GM19467 (cell line): ENCODE results near the gene CNTN5.
A peak's percentile ranks its signal among the peaks of the same experiment; 100 is the strongest.

Source experiments
- ATAC-seq: cut with Tn5 transposase; IDR thresholded peaks from one replicate; pipeline ENCODE4 v1.9.1; 2021; ENCODE audit warnings: mild to moderate bottlenecking, moderate library complexity; ENCODE audit not compliant: unreplicated experiment

CNTN5 gene

DNA sequence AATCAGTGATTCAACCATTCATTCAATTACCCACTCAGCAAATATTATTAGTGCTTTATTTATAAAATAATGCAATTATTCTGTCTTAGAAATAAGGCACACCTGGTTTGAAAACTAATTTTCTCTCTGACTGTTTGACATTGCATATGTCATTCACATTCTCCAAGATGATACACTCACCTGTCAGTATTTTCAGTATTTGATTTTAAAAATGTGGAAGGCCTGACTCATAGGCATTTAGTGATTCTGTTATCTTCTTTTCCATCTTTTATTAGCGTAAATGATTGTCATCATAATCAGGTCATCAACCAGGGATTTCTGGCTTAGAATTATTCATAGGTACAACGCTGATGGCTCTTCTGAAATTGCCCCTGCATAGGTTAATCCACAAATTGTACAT is 480.9 kb downstream of the CNTN5 start:
- no peak for ATAC-seq

DNA sequence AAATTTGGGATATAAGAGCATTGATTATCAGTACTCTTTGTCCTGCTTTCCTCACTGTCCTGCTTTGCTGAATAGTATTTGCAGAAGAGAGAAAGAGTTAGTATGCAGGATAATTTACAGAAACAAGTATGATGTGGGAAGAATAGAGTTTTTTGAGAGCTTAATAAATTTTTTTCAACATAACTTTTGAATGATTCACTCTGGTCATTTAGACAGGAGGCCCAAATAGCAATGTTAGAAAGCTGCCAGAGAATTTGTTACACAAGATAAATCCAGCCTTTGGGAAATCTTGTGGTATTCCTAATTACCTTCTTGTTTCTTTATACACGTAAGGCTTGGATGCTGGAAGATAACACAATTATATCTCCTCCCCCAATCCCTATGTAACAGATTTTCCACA is 484.6 kb downstream of the CNTN5 start:
- no peak for ATAC-seq

DNA sequence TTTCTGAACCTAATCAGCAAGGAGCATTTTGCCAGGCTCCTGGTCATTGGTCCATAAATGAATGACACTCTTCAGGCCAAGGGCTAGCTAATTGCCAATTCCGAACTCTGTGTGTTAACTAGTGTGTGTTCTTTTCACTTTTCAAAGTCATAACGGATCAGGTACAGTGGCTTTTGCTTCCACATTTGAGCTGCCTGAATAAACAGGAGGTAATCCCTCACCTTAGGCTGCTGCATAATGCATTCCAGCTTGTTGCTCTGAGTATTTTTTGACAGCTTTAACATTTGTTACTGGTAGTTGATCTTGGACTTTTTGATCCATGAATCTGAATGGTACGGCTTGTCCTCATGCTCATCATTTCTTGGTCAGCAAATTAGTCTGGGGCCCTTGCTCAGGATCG is 485.1 kb downstream of the CNTN5 start:
- no peak for ATAC-seq

DNA sequence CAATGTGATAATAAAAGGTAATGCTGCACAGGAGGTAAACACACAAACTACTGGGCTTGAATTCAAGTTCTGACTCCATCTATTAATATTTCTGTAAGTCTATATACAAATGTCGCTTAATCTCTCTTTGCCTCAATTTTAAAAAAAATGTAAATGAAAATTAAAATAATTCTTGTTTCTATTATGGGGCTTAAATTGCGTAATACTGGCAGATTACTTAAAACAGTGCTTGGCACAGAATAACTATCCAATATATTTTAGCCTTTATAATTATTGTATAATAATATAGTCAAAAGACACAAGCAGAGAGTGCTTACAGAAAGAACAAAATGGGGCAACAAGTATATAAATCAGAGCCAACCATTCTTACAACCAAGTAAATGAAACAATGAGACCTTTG is 489.1 kb downstream of the CNTN5 start:
- ATAC-seq: no peak

DNA sequence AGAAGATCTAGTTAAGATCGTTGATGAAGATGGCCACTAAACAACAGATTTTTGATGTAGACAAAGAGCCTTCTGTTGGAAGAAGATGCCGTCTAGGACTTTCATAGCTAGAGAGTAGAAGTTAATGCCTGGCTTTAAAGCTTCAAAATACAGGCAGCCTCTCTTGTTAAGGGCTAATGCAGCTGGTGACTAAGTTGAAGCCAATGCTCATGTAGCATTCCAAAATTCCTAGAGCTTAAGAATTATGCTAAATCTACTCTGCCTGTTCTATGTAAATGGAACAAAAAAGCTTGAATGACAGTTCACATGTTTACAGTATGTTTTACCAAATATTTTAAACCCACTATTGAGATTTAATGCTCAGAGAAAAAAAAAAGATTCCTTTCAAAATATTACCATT is 492.6 kb downstream of the CNTN5 start:
- no peak for ATAC-seq

DNA sequence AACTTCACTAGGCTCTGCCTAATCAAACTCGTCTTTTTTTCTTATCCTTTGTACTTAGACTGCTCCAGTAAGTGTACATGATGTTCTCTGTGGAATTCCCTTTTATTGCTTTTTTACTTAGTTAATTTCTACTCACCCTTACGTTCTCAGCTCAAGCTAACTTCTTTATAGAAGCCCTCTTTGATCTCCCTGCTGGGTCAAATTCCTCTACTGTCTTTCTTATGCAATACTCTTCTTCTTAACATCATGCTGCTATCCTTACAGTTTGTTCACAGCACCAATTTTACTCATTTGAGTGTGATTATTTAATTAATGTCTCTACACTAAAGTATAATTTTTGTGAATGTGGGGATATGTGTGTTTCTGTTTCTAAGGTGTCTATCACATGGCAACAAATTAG is 498.3 kb downstream of the CNTN5 start:
- no peak for ATAC-seq

- no peak for ATAC-seq
These were observed 501.9 kb downstream of the CNTN5 start for GRCh38 chr11:99522467-99523173.

- ATAC-seq: no peak
These were observed 510.7 kb downstream of the CNTN5 start for GRCh38 chr11:99531468-99531867.

DNA sequence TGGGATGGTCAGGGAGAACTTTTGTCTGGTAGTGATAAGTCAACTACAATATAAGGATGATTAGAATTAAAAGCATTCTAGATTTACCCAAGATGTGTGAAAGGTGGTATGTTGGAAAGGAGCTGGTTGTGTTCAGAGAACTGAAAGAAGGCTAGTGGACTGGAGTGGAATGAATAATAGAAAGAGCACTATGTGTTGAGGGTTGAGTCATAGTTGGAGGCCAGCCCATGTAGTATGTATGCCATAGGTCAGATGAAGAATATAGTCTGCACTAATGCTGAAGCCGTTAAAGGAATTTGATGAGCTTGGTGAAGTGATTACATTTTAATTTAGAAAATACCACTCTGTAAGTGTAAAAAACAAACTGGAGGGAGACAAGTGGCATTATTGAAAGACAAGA is 514.1 kb downstream of the CNTN5 start:
- peak; percentile 60 for ATAC-seq

- peak; percentile 68 for ATAC-seq
These were observed 514.7 kb downstream of the CNTN5 start for GRCh38 chr11:99535406-99535805.

DNA sequence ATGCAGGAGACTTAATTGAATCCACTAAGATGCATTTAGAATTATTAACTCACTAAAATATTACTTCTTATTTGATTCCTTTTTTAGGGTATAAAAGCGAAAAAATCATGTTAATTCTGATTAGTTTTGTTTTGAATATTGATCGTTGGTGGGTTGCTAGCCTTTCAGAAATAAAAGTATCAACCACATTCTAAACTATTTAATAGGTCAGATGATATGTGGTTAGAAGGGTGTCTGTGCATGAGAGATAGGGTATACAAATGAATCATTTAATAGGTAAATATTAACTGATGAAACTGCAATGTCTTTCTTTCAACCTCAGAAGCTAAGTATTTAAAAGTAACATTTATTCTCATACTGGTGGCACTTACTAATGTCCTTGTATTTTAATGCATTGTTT is 515.1 kb downstream of the CNTN5 start:
- peak; percentile 82 for ATAC-seq

GRCh38 chr11:99537681-99538080 is 516.9 kb downstream of the CNTN5 start:
- no peak for ATAC-seq

DNA sequence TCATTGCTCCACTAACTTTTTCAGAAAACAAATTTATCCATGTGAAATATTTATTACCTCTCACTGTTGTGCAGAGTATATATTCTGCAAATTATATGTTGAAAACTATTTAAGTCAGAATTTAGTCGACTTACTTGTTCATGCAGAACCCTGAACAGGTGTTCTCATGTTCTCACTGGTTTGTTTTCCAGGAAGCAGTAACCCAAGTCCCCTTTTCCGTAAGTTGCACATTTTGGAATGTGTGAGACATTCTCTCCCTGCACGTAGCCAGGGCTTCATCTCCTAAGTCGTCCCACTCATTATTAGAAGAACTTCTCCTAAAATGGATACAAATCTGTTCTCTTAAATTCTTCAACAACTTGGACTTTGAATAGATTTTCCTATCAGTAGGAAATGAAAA is 524.9 kb downstream of the CNTN5 start:
- no peak for ATAC-seq

- no peak for ATAC-seq
These were observed 527.5 kb downstream of the CNTN5 start for GRCh38 chr11:99548264-99548663.

DNA sequence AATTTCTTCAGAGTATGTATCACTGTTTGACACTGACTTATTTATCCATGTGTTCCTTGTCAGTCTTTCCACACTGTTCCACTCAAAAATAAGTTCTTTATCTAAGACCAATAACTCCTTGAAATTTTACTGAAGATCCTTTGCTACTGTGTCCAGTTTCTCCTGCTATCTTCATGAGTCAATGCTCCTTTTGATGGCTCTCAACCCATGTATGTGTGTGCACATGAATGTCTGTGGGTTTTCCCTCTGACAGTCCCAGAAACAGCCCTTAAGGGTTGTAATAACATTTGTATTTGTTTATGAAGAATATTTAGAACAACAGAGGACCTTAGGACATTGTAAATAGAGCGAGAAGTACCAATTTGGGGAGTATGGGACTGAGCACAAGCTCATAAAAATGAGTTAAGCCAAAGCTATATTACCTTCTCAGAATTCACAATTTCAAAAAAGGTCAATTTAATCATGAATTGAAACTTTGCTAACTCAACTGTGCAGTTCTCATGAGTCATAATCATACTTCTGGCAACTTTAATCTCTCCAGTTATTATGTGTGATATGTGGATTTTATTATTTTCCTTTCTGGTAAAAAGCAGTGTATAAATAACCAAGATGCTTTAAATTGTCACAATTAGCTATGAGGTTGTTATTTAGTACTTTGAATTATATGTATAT is 533.6 kb downstream of the CNTN5 start:
- ATAC-seq: peak; percentile 43

DNA sequence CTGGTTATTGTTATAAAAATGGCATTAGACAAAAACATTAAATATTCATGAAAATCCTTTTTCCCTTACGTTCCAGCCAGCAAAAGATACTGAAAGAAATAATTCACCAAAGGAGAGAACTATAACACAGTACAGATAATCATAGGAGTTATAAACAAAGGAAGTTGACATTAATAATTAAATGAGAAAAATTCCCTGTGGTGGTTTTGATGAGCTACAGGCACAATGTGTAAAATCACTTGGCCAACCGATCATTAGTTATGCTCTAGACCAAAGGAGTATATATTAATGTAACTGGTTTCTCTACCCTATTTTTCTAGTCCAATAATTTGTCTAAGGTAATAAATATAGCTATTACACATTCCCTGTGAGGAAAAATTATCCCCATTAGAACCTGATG is 534.7 kb downstream of the CNTN5 start:
- ATAC-seq: peak; percentile 55

DNA sequence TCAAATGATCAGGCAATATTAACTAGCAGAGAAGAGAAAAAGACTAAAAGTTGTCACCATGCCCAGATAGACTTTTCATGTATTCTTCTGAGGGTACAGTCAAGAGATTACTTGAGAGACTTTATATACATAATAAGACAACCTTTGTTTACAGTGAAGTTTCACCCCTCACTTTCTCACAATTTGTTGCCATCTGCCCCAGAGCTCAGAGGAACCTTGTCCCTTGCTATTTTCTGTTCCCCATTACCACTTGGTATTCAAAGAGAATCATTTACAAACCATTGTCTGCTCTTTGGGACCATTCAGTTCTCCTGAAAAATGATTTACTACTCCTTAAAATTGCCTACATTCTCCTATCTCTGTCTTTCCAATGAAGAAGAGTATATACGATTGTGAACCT is 544.6 kb downstream of the CNTN5 start:
- peak; percentile 57 for ATAC-seq

- no peak for ATAC-seq
These were observed 546.7 kb downstream of the CNTN5 start for GRCh38 chr11:99567334-99567956.

GRCh38 chr11:99568808-99569207 is 548.1 kb downstream of the CNTN5 start:
- no peak for ATAC-seq

- ATAC-seq: peak; percentile 81
These were observed 550.3 kb downstream of the CNTN5 start for GRCh38 chr11:99571094-99571493.

GRCh38 chr11:99584830-99585229 is 564.1 kb downstream of the CNTN5 start:
- ATAC-seq: no peak

DNA sequence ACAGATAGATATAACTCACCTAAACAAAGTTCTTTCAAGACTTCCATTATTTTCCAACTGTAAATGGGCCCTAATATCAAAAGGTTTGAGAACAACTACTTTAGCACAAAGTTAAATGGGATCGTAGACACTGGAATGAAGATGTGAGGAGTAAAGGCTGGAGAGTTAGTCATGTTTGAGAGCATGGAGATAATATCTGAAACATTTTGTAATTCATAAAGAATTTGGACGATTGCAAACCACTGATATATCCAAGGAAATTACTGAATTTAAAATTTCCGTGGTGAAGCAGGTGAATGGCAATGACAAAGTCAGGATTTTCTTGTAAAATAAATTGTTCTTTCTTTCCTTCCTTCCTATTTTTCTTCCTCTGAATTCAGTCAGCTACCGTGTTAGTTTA is 564.9 kb downstream of the CNTN5 start:
- no peak for ATAC-seq
